Measurements from ENCODE around the gene BYSL.
A peak's percentile ranks its signal among the peaks of the same experiment; 100 is the strongest.

- TF ChIP-seq POLR2A (IDR thresholded peaks at IDR 0.05; ENCODE audit: low read length) (peak; percentile 42), GATA1 (IDR thresholded peaks at IDR 0.05; ENCODE audit: low read depth, low read length) (no peak)
Observed at GRCh38 chr6:41936073-41936837, 15.0 kb downstream of the BYSL start.
